HUES48 (cell line): Measurements from ENCODE around the gene DUSP21.
A peak's percentile ranks its signal among the peaks of the same experiment; 100 is the strongest.
"Not testable (repeated sequence)": the region's sequence is repeated elsewhere in the genome, so short reads cannot be mapped to it uniquely, and the experiment has no call there.

Experiments
- H3K27ac ChIP-seq: one replicate; pipeline ENCODE4 v1.7.0; 2013; ENCODE audit warnings: low read depth, low read length, inconsistent platforms
- H3K27me3 ChIP-seq: 2 replicates; pipeline ENCODE4 v1.6.1; 2013; ENCODE audit warnings: mild to moderate bottlenecking, low read length; ENCODE audit not compliant: control insufficient read depth, insufficient read depth
- H3K36me3 ChIP-seq: 2 replicates; pipeline ENCODE4 v1.6.1; 2013; ENCODE audit warnings: low read length; ENCODE audit not compliant: control insufficient read depth, insufficient read depth
- H3K4me1 ChIP-seq: 2 replicates; pipeline ENCODE4 v1.6.1; 2013; ENCODE audit warnings: mild to moderate bottlenecking, low read length; ENCODE audit not compliant: control insufficient read depth, insufficient read depth
- H3K4me3 ChIP-seq: 2 replicates; pipeline ENCODE4 v1.5.1; 2013; ENCODE audit warnings: mild to moderate bottlenecking, low read depth, low read length
- H3K9ac ChIP-seq: 2 replicates; pipeline ENCODE4 v1.6.1; 2013; ENCODE audit warnings: mild to moderate bottlenecking, low read depth, low read length, moderate library complexity
- H3K9me3 ChIP-seq: 2 replicates; pipeline ENCODE4 v1.6.1; 2013; ENCODE audit warnings: low read length; ENCODE audit not compliant: control insufficient read depth, insufficient read depth

DUSP21 gene

GRCh38 chrX:44843318-44843702 lies 511 bp upstream of the DUSP21 start:
- Histone ChIP-seq H3K36me3 (no peaks in the 10 kb centered on the region), H3K27ac (no peak overlapping the region), H3K9me3 (peaks cover 17% of the 10 kb centered on the region; the same call in 1 of the 2 replicates), H3K4me1 (no peaks in the 10 kb centered on the region), H3K9ac (no peak overlapping the region), H3K4me3 (no peak overlapping the region), H3K27me3 (no peaks in the 10 kb centered on the region)

- H3K4me1 ChIP-seq: no peaks in the 10 kb centered on the region
- no peaks in the 10 kb centered on the region for H3K27me3 ChIP-seq
- H3K4me3 ChIP-seq: no peak overlapping the region
- H3K9me3 ChIP-seq: peaks cover 17% of the 10 kb centered on the region; the same call in 1 of the 2 replicates
- no peak overlapping the region for H3K27ac ChIP-seq
- H3K9ac ChIP-seq: no peak overlapping the region
- no peaks in the 10 kb centered on the region for H3K36me3 ChIP-seq
Observed at GRCh38 chrX:44844204-44844603, 383 bp downstream of the DUSP21 start.

- not testable (repeated sequence) for H3K27me3 ChIP-seq, H3K9ac ChIP-seq, H3K4me3 ChIP-seq, H3K9me3 ChIP-seq, H3K4me1 ChIP-seq, H3K27ac ChIP-seq, H3K36me3 ChIP-seq
Observed at GRCh38 chrX:44850891-44851290, 7.1 kb downstream of the DUSP21 start.

GRCh38 chrX:44871114-44871645 lies 27.4 kb downstream of the DUSP21 start:
- Histone ChIP-seq H3K9me3 (peaks cover 37% of the 10 kb centered on the region), H3K27me3 (no peaks in the 10 kb centered on the region), H3K36me3 (no peaks in the 10 kb centered on the region), H3K27ac (peak overlapping the region; percentile 96), H3K4me3 (peak overlapping the region; percentile 70), H3K4me1 (peaks cover 4% of the 10 kb centered on the region; the same call in 1 of the 2 replicates), H3K9ac (no peak overlapping the region)

GRCh38 chrX:44871931-44872820 lies 28.4 kb downstream of the DUSP21 start:
- H3K27me3 ChIP-seq: no peaks in the 10 kb centered on the region
- H3K4me1 ChIP-seq: peaks cover 4% of the 10 kb centered on the region; the same call in 1 of the 2 replicates
- peaks cover 3% of the 10 kb centered on the region; the same call in 1 of the 2 replicates for H3K36me3 ChIP-seq
- H3K4me3 ChIP-seq: peak overlapping the region; percentile 70
- peaks cover 31% of the 10 kb centered on the region for H3K9me3 ChIP-seq
- peak overlapping the region; percentile 88 for H3K9ac ChIP-seq
- peak overlapping the region; percentile 96 for H3K27ac ChIP-seq

- peak within 1 kb of the TSS; percentile 96 for H3K27ac ChIP-seq
- H3K4me1 ChIP-seq: peaks cover 4% of the 10 kb centered on the region; the same call in 1 of the 2 replicates
- peak within 1 kb of the TSS; percentile 89 for H3K9ac ChIP-seq
- peaks cover 3% of the 10 kb centered on the region; the same call in 1 of the 2 replicates for H3K36me3 ChIP-seq
- no peaks in the 10 kb centered on the region for H3K27me3 ChIP-seq
- H3K4me3 ChIP-seq: peak within 1 kb of the TSS; percentile 86
- H3K9me3 ChIP-seq: peaks cover 30% of the 10 kb centered on the region
Observed at GRCh38 chrX:44872821-44873414, 29.1 kb downstream of the DUSP21 start, which contains the start of gene KDM6A. TSS of gene KDM6A (plus strand) at chrX:44873188. CDS start at chrX:44873552, 364 bp downstream.

- Histone ChIP-seq H3K36me3 (peaks cover 3% of the 10 kb centered on the region; the same call in 1 of the 2 replicates), H3K9me3 (peaks cover 26% of the 10 kb centered on the region), H3K9ac (peak overlapping the region; percentile 89), H3K4me3 (peak overlapping the region; percentile 86), H3K4me1 (peaks cover 4% of the 10 kb centered on the region; the same call in 1 of the 2 replicates), H3K27ac (peak overlapping the region; percentile 96), H3K27me3 (no peaks in the 10 kb centered on the region)
Observed at GRCh38 chrX:44873415-44874276, 29.8 kb downstream of the DUSP21 start.

- peak overlapping the region; percentile 86 for H3K4me3 ChIP-seq
- H3K36me3 ChIP-seq: peaks cover 3% of the 10 kb centered on the region; the same call in 1 of the 2 replicates
- H3K9me3 ChIP-seq: peaks cover 21% of the 10 kb centered on the region
- H3K4me1 ChIP-seq: peaks cover 4% of the 10 kb centered on the region; the same call in 1 of the 2 replicates
- no peaks in the 10 kb centered on the region for H3K27me3 ChIP-seq
- peak overlapping the region; percentile 96 for H3K27ac ChIP-seq
- H3K9ac ChIP-seq: peak overlapping the region; percentile 89
Observed at GRCh38 chrX:44874420-44875184, 30.8 kb downstream of the DUSP21 start.

- Histone ChIP-seq H3K27ac (no peak overlapping the region), H3K4me3 (peak overlapping the region; percentile 86), H3K9me3 (peaks cover 19% of the 10 kb centered on the region), H3K4me1 (peaks cover 4% of the 10 kb centered on the region; the same call in 1 of the 2 replicates), H3K36me3 (peaks cover 3% of the 10 kb centered on the region; the same call in 1 of the 2 replicates), H3K27me3 (no peaks in the 10 kb centered on the region), H3K9ac (no peak overlapping the region)
Observed at GRCh38 chrX:44875185-44875489, 31.3 kb downstream of the DUSP21 start.

- Histone ChIP-seq H3K27ac (peak overlapping the region; percentile 5), H3K9me3 (peaks cover 18% of the 10 kb centered on the region), H3K9ac (no peak overlapping the region), H3K4me1 (peaks cover 4% of the 10 kb centered on the region; the same call in 1 of the 2 replicates), H3K4me3 (peak overlapping the region; percentile 32; the same call in 1 of the 2 replicates), H3K27me3 (no peaks in the 10 kb centered on the region), H3K36me3 (peaks cover 3% of the 10 kb centered on the region; the same call in 1 of the 2 replicates)
Observed at GRCh38 chrX:44876086-44876485, 32.3 kb downstream of the DUSP21 start.
